ENCODE measurements around the gene ANKS4B.
"Not testable (repeated sequence)": the region's sequence is repeated elsewhere in the genome, so short reads cannot be mapped to it uniquely, and the experiment has no call there.

ANKS4B gene, protein sequence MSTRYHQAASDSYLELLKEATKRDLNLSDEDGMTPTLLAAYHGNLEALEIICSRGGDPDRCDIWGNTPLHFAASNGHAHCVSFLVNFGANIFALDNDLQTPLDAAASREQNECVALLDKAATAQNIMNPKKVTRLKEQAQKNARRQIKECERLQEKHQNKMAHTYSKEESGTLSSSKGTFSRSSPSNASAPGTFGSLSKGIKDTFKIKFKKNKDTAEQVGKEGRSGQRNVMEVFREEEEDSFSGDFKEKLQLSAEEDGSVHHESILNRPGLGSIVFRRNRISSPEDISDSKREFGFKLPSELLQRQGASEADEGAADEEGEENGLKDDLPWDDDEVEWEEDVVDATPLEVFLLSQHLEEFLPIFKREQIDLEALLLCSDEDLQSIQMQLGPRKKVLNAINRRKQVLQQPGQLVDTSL

DNA sequence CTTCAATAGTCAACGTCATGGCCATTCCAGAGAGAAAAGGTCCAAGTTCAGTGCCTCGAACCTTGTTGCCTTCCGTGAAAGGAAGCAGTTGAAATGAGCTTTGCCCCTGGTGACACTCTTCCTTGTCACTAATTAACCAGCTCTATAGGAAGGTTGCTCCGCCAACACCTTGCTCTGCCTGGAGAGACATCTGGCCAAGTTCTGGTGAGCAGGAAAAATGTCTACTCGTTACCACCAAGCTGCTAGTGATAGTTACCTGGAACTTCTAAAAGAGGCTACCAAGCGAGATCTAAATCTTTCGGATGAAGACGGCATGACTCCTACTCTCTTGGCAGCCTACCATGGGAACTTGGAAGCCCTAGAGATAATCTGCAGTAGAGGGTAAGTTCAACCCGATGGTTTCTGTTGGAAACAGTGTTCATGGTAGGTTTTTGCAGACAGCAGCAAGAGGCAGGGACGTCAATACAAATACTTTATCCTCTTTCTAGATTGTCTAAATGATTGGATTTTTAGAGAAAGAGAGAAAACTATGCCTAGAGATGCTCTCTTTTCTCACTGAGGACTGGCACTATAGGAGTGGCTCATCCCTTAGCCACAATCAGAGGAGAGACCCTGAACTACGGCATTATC lies at the start of gene ANKS4B:
Gene ANKS4B (plus strand): TSS at position 179 of the 630 bp plus-strand sequence. CDS start 39 bp downstream, at position 218.
- H3K9me3 Mint-ChIP-seq, result no peaks in the 10 kb centered on the region
- H3K36me3 Mint-ChIP-seq, result no peaks in the 10 kb centered on the region
- DNase-seq, result no peak
- H3K4me1 Mint-ChIP-seq, result no peaks in the 10 kb centered on the region
- H3K27me3 Mint-ChIP-seq, result peaks cover 31 to 48% of the 10 kb centered on the region in 2 donors
- H3K4me3 Mint-ChIP-seq, result no peak within 1 kb of the TSS
- no peak within 1 kb of the TSS for H3K27ac Mint-ChIP-seq
- no peak for ATAC-seq (replicated peaks)

GRCh38 chr16:21183995-21184394 lies 49.5 kb upstream of the ANKS4B start:
- peaks cover 12 to 16% of the 10 kb centered on the region in 2 donors for H3K4me1 Mint-ChIP-seq
- ATAC-seq (replicated peaks), result no peak
- no peak for DNase-seq
- no peak overlapping the region for H3K4me3 Mint-ChIP-seq
- no peaks in the 10 kb centered on the region for H3K27me3 Mint-ChIP-seq
- peaks cover 14 to 16% of the 10 kb centered on the region in 2 donors for H3K9me3 Mint-ChIP-seq
- H3K27ac Mint-ChIP-seq, result no peak overlapping the region
- peaks cover 34 to 39% of the 10 kb centered on the region in 2 donors for H3K36me3 Mint-ChIP-seq

GRCh38 chr16:21184834-21185233 lies 48.7 kb upstream of the ANKS4B start:
- peaks cover 30 to 32% of the 10 kb centered on the region in 2 donors for H3K36me3 Mint-ChIP-seq
- DNase-seq, result peak; percentile 49
- peak overlapping the region; percentile 90 for H3K27ac Mint-ChIP-seq
- peaks cover 14 to 16% of the 10 kb centered on the region in 2 donors for H3K9me3 Mint-ChIP-seq
- peak; percentile 76 to 78 for ATAC-seq (replicated peaks)
- peak overlapping the region in 1 of 2 donors; percentile 21 for H3K4me3 Mint-ChIP-seq
- peaks cover 12 to 16% of the 10 kb centered on the region in 2 donors for H3K4me1 Mint-ChIP-seq
- no peaks in the 10 kb centered on the region for H3K27me3 Mint-ChIP-seq

DNA sequence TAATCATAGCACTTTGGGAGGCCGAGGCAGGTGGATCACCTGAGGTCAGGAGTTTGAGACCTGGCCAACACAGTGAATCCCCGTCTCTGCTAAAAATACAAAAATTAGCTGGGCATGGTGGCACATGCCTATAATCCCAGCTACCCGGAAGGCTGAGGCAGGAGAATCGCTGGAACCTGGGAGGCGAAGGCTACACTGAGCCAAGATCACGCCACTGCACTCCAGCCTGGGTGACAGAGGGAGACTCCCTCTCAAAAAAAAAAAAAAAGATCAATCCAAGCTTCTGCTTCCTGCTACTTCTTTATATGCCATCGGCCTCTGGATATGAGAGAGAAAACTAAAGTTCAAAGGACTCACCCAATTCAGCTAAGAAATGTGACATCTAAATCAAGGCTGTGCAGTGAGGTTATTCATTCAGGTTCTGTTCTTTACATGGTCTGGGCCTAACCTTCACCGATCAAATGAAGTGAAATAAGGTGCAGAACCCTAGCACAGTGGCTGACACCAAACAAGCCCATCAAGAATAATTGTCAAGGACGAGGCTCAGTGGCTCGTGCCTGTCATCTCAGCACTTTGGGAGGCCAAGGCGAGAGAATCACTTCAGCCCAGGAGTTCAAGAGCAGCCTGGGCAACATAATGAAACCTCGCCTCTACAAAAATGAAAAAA lies 47.7 kb upstream of the ANKS4B start:
- H3K27ac Mint-ChIP-seq, result no peak overlapping the region
- no peaks in the 10 kb centered on the region for H3K27me3 Mint-ChIP-seq
- peaks cover 16% of the 10 kb centered on the region in 2 donors for H3K9me3 Mint-ChIP-seq
- H3K4me3 Mint-ChIP-seq, result no peak overlapping the region
- DNase-seq, result no peak
- H3K36me3 Mint-ChIP-seq, result peaks cover 27 to 28% of the 10 kb centered on the region in 2 donors
- peaks cover 12 to 16% of the 10 kb centered on the region in 2 donors for H3K4me1 Mint-ChIP-seq
- no peak for ATAC-seq (replicated peaks)

DNA sequence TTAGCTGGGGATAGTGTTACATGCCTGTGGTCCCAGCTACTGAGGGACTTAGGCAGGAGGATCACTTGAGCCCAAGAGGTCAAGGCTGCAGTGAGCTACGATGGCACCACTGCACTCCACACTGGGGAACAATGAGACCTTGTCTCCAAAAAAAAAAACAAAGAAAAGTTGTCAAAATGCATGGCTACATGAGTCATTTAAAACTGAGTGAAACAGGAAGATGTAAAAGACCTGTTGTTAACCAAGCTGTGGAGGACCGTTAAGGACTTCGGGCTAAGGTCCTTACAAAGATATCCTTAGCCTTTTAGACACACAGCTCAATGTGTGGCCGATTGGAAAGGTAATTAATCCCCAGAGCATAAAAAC lies 47.2 kb upstream of the ANKS4B start:
- no peak overlapping the region for H3K27ac Mint-ChIP-seq
- no peak for ATAC-seq (replicated peaks)
- H3K36me3 Mint-ChIP-seq, result peaks cover 23% of the 10 kb centered on the region in 2 donors
- no peak overlapping the region for H3K4me3 Mint-ChIP-seq
- H3K9me3 Mint-ChIP-seq, result peaks cover 16% of the 10 kb centered on the region in 2 donors
- H3K4me1 Mint-ChIP-seq, result peaks cover 12 to 16% of the 10 kb centered on the region in 2 donors
- no peaks in the 10 kb centered on the region for H3K27me3 Mint-ChIP-seq
- DNase-seq, result no peak

DNA sequence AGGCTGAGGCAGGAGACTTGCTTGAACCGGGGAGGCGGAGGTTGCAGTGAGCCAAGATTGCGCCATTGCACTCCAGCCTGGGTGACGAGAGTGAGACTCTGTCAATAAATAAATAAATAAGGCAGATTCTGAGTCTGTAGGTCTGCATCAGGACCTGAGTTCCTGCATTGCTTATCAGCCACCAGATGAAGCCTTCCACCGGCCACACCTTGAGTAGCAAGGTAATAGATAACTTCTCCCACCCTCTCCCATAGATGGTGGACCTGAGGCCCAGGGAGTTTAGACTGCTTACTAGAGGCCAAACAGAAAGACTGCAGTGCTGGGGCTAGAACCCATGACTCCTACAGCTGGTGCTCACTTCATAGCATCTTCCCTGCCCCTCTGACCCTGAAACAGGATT lies 44.2 kb upstream of the ANKS4B start:
- no peak overlapping the region for H3K27ac Mint-ChIP-seq
- H3K36me3 Mint-ChIP-seq, result peaks cover 4 to 8% of the 10 kb centered on the region in 2 donors
- DNase-seq, result no peak
- H3K4me1 Mint-ChIP-seq, result peaks cover 11 to 16% of the 10 kb centered on the region in 2 donors
- H3K9me3 Mint-ChIP-seq, result peaks cover 7 to 8% of the 10 kb centered on the region in 2 donors
- no peaks in the 10 kb centered on the region for H3K27me3 Mint-ChIP-seq
- H3K4me3 Mint-ChIP-seq, result no peak overlapping the region
- ATAC-seq (replicated peaks), result no peak

GRCh38 chr16:21190013-21190412 lies 43.5 kb upstream of the ANKS4B start:
- H3K4me3 Mint-ChIP-seq, result no peak overlapping the region
- H3K9me3 Mint-ChIP-seq, result peaks cover under 1 to 2% of the 10 kb centered on the region in 2 donors
- H3K27ac Mint-ChIP-seq, result no peak overlapping the region
- H3K4me1 Mint-ChIP-seq, result peaks cover 11 to 16% of the 10 kb centered on the region in 2 donors
- ATAC-seq (replicated peaks), result no peak
- no peak for DNase-seq
- peaks cover 0 to under 1% of the 10 kb centered on the region in 2 donors for H3K36me3 Mint-ChIP-seq
- H3K27me3 Mint-ChIP-seq, result no peaks in the 10 kb centered on the region

DNA sequence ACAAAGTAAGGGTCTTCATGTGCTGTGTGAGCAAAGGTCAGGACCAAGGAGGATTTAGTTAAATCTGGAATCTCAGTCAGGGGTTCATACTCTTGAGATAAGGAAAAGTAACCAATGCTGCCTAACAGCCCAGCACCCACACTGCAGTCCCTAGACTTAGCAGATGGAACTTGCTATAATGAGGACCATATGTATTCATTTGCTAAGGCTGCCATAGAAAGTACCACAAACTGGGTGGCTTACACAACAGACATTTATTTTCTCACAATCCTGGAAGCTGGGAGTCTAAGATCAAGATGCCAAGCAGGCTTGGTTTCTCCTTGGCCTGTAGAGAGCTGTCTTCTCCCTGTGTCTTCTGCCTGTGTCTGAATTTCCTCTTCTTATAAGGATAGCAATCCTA lies 42.9 kb upstream of the ANKS4B start:
- no peak overlapping the region for H3K4me3 Mint-ChIP-seq
- no peak for ATAC-seq (replicated peaks)
- no peak for DNase-seq
- H3K9me3 Mint-ChIP-seq, result peaks cover 0 to 2% of the 10 kb centered on the region in 2 donors
- peaks cover 14 to 22% of the 10 kb centered on the region in 2 donors for H3K4me1 Mint-ChIP-seq
- no peaks in the 10 kb centered on the region for H3K36me3 Mint-ChIP-seq
- no peaks in the 10 kb centered on the region for H3K27me3 Mint-ChIP-seq
- H3K27ac Mint-ChIP-seq, result no peak overlapping the region

DNA sequence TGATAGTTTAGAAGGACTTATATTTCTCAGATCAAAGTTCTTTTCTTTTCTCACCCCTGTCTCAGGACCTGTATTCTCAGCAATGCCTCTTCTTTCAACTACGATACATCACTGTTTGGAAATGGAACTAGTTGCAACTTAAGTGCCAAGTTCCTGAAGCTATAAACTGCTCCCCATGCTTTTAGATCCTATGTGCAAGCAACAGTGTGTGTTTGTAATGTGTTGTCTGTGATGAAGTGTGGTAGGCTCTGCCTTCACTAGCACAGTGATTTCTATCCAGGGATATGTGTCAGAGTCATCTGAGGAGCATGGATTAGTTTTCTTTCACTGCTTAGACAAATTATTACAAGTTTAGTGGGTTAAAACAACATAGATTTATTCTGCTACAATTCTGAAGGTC lies 40.5 kb upstream of the ANKS4B start:
- DNase-seq, result no peak
- no peak overlapping the region for H3K4me3 Mint-ChIP-seq

DNA sequence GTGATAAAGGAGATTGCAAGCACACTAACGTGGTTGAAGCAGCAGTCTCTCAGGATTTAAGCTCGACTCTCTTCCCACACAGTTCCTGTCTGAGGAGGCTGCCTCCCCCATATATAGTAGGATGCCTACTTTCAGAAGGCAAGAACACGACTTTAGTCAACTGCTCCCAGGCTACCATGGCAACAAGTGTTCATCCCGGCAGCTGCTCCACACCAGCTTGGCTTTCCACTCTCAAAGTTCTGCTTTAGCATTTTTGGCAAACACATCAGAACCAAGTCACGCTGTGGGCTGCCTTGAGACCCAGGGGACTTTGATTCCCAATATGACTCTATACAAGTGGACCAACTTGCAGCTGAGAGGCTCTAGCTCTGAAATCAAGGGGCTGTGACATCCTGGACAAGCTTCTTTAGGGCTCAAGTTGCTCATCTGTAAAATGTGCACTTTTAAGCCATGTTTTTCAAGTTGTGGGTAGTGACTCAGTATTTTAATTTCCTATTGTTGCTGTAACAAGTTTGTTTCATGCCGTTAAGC lies 38.7 kb upstream of the ANKS4B start:
- H3K36me3 Mint-ChIP-seq, result no peaks in the 10 kb centered on the region
- H3K27ac Mint-ChIP-seq, result peak overlapping the region; percentile 60
- ATAC-seq (replicated peaks), result peak; percentile 94 to 96
- H3K4me1 Mint-ChIP-seq, result peaks cover 13 to 26% of the 10 kb centered on the region in 2 donors
- H3K9me3 Mint-ChIP-seq, result peaks cover 0 to 2% of the 10 kb centered on the region in 2 donors
- DNase-seq, result peak; percentile 52
- H3K27me3 Mint-ChIP-seq, result peaks cover 4 to 12% of the 10 kb centered on the region in 2 donors
- peak overlapping the region; percentile 37 to 53 for H3K4me3 Mint-ChIP-seq

More for the DNA sequence above, 40.5 kb upstream of the ANKS4B start:
- ATAC-seq (replicated peaks), result no peak
- Mint-ChIP-seq H3K27ac (no peak overlapping the region), H3K9me3 (peaks cover 0 to 2% of the 10 kb centered on the region in 2 donors), H3K27me3 (no peaks in the 10 kb centered on the region), H3K4me1 (peaks cover 17 to 33% of the 10 kb centered on the region in 2 donors), H3K36me3 (no peaks in the 10 kb centered on the region)

- not testable (repeated sequence) for H3K9me3 Mint-ChIP-seq; H3K36me3 Mint-ChIP-seq; DNase-seq; H3K4me3 Mint-ChIP-seq; H3K27ac Mint-ChIP-seq; ATAC-seq (replicated peaks)
- Mint-ChIP-seq H3K4me1 (peaks cover 13 to 26% of the 10 kb centered on the region in 2 donors), H3K27me3 (peaks cover 6 to 15% of the 10 kb centered on the region in 2 donors)
Measured at GRCh38 chr16:21195330-21195729, 38.2 kb upstream of the ANKS4B start.

- H3K27me3 Mint-ChIP-seq, result peaks cover 17 to 33% of the 10 kb centered on the region in 2 donors
- DNase-seq (no peak), ATAC-seq (replicated peaks) (no peak)
- no peak overlapping the region for H3K4me3 Mint-ChIP-seq
- H3K4me1 Mint-ChIP-seq, result peaks cover 13 to 26% of the 10 kb centered on the region in 2 donors
- H3K36me3 Mint-ChIP-seq, result no peaks in the 10 kb centered on the region
- H3K27ac Mint-ChIP-seq, result no peak overlapping the region
- no peaks in the 10 kb centered on the region for H3K9me3 Mint-ChIP-seq
Measured at GRCh38 chr16:21197112-21197511, 36.4 kb upstream of the ANKS4B start.

GRCh38 chr16:21197621-21198020 lies 35.9 kb upstream of the ANKS4B start:
- H3K27me3 Mint-ChIP-seq, result peaks cover 17 to 38% of the 10 kb centered on the region in 2 donors
- H3K27ac Mint-ChIP-seq, result no peak overlapping the region
- no peak overlapping the region for H3K4me3 Mint-ChIP-seq
- H3K9me3 Mint-ChIP-seq, result no peaks in the 10 kb centered on the region
- DNase-seq (no peak), ATAC-seq (replicated peaks) (no peak)
- H3K4me1 Mint-ChIP-seq, result peaks cover 13 to 26% of the 10 kb centered on the region in 2 donors
- H3K36me3 Mint-ChIP-seq, result no peaks in the 10 kb centered on the region

DNA sequence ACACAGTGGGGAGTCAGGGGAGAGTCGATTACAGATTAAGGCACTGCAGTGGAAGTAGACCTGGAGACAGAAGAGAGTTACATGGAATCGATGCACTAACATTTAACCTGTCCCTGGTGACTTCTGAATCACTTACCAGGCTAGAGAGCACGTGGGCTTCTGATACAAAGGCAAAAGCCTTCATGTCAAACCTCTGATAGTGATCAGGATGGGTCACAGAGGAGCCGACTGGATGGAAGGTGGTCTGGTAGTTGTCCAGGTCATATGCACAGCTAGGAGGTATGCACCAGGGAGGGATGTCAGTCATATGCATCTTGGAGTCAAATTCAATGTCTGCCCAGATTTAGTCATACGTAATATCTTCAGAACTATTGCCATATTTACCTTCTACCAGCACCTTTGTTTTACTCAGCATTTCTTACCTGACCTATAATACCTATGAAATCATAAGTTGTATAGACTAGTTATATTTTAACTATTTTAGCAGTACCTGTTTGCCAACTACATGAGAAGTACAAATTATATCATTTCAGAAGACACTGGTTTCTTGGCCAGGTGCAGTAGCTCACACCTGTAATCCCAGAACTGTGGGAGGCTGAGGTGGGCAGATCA lies 33.8 kb upstream of the ANKS4B start:
- H3K4me1 Mint-ChIP-seq, result peaks cover 8 to 20% of the 10 kb centered on the region in 2 donors

More for the DNA sequence above, 33.8 kb upstream of the ANKS4B start:
- H3K36me3 Mint-ChIP-seq, result no peaks in the 10 kb centered on the region
- H3K9me3 Mint-ChIP-seq, result no peaks in the 10 kb centered on the region
- peaks cover 17 to 38% of the 10 kb centered on the region in 2 donors for H3K27me3 Mint-ChIP-seq
- no peak overlapping the region for H3K4me3 Mint-ChIP-seq
- H3K27ac Mint-ChIP-seq, result no peak overlapping the region
- DNase-seq, result no peak
- no peak for ATAC-seq (replicated peaks)

Data from stimulated activated naive B cell treated with anti-CD40 and anti-IgM and Interleukin-4, amounts not matched to agents 10 μg/mL and 1 μg/mL and 100 μg/mL, for 72 hours (primary cell).